WTC11 (cell line): ENCODE results near the gene TMEM145. TPM values are rescaled to one million over a fixed set of nuclear protein-coding genes. Genes with fewer than 3 reads are reported as not detected.
A peak's percentile ranks its signal among the peaks of the same experiment; 100 is the strongest.

Experiments used
- ATF1 ChIP-seq: sonication (generic); formaldehyde crosslinking; IDR thresholded peaks from 2 replicates; pipeline ENCODE4 v1.8.1; 2023; ENCODE audit warnings: mild to moderate bottlenecking, moderate library complexity, missing genetic modification reagents
- CREM ChIP-seq: sonication (generic); formaldehyde crosslinking; IDR thresholded peaks from 2 replicates; pipeline ENCODE4 v1.8.1; 2022; ENCODE audit warnings: mild to moderate bottlenecking, missing genetic modification reagents, moderate library complexity
- ESRRA ChIP-seq: sonication (generic); formaldehyde crosslinking; IDR thresholded peaks from 2 replicates; pipeline ENCODE4 v1.8.1; 2022; ENCODE audit warnings: mild to moderate bottlenecking, missing genetic modification reagents, borderline replicate concordance
- FOXP1 ChIP-seq: sonication (generic); formaldehyde crosslinking; IDR thresholded peaks from 2 replicates; pipeline ENCODE4 v1.8.0; 2022; ENCODE audit warnings: missing genetic modification reagents, mild to moderate bottlenecking, moderate library complexity, borderline replicate concordance
- GTF2I ChIP-seq: fragments of 250-450 bp; sonication (Bioruptor Pico); conservative IDR thresholded peaks from 2 replicates; pipeline ENCODE4 v1.4.0; 2021; ENCODE audit warnings: mild to moderate bottlenecking
- JAZF1 ChIP-seq: fragments of 250-450 bp; sonication (Bioruptor Pico); IDR thresholded peaks from 2 replicates; pipeline ENCODE4 v1.9.0; 2021; ENCODE audit warnings: moderate library complexity, mild to moderate bottlenecking, inconsistent platforms
- NR1H2 ChIP-seq: sonication (generic); formaldehyde crosslinking; IDR thresholded peaks from 2 replicates; pipeline ENCODE4 v1.9.0; 2021; ENCODE audit warnings: mild to moderate bottlenecking, moderate library complexity, missing genetic modification reagents
- NR3C1 ChIP-seq: sonication (generic); formaldehyde crosslinking; conservative IDR thresholded peaks from 2 replicates; pipeline ENCODE4 v1.8.1; 2023; ENCODE audit warnings: low read depth, mild to moderate bottlenecking, missing genetic modification reagents
- SMAD3 ChIP-seq: sonication (generic); formaldehyde crosslinking; IDR thresholded peaks from 2 replicates; pipeline ENCODE4 v1.8.0; 2022; ENCODE audit warnings: missing genetic modification reagents, mild to moderate bottlenecking, borderline replicate concordance
- SMAD4 ChIP-seq: sonication (generic); formaldehyde crosslinking; IDR thresholded peaks from 2 replicates; pipeline ENCODE4 v1.8.0; 2022; ENCODE audit warnings: mild to moderate bottlenecking, missing genetic modification reagents
- SP1 ChIP-seq: sonication (generic); formaldehyde crosslinking; conservative IDR thresholded peaks from 2 replicates; pipeline ENCODE4 v1.8.1; 2022; ENCODE audit warnings: missing genetic modification reagents
- TEAD1 ChIP-seq: sonication (generic); formaldehyde crosslinking; IDR thresholded peaks from 2 replicates; pipeline ENCODE4 v1.8.0; 2022; ENCODE audit warnings: mild to moderate bottlenecking, missing genetic modification reagents
- TEAD4 ChIP-seq: sonication (generic); formaldehyde crosslinking; IDR thresholded peaks from 2 replicates; pipeline ENCODE4 v1.8.0; 2022; ENCODE audit warnings: mild to moderate bottlenecking, missing genetic modification reagents
- ZNF121 ChIP-seq: sonication (generic); formaldehyde crosslinking; IDR thresholded peaks from 2 replicates; pipeline ENCODE4 v1.8.0; 2023; ENCODE audit warnings: missing genetic modification reagents
- total RNA-seq: library from RNA; stranded (reverse); gene quantifications from 3 replicates; pipeline ENCODE4 v1.2.3, GENCODE V29; 2021
- TF ChIP-seq, protein P1 (sequence below): fragments of 250-450 bp; sonication (Bioruptor Pico); conservative IDR thresholded peaks from 2 replicates; pipeline ENCODE4 v1.9.0; 2021; ENCODE audit warnings: mild to moderate bottlenecking
- TF ChIP-seq, protein P2 (sequence below): sonication (generic); formaldehyde crosslinking; IDR thresholded peaks from 2 replicates; pipeline ENCODE4 v1.8.1; 2023; ENCODE audit warnings: mild to moderate bottlenecking, missing genetic modification reagents
- TF ChIP-seq, protein P3 (sequence below): fragments of 250-450 bp; sonication (Bioruptor Pico); IDR thresholded peaks from 2 replicates; pipeline ENCODE4 v1.9.0; 2021; ENCODE audit warnings: moderate library complexity, mild to moderate bottlenecking, inconsistent platforms, borderline replicate concordance
- TF ChIP-seq, protein P4 (sequence below): sonication (generic); formaldehyde crosslinking; IDR thresholded peaks from 2 replicates; pipeline ENCODE4 v1.8.1; 2023; ENCODE audit warnings: mild to moderate bottlenecking, missing genetic modification reagents, borderline replicate concordance
- TF ChIP-seq, protein P5 (sequence below): sonication (generic); formaldehyde crosslinking; IDR thresholded peaks from 2 replicates; pipeline ENCODE4 v1.8.1; 2022; ENCODE audit warnings: low read depth, mild to moderate bottlenecking, moderate library complexity, missing genetic modification reagents, borderline replicate concordance
- TF ChIP-seq, protein P6 (sequence below): fragments of 250-450 bp; sonication (Bioruptor Pico); IDR thresholded peaks from 2 replicates; pipeline ENCODE4 v1.8.0; 2021; ENCODE audit warnings: mild to moderate bottlenecking
- TF ChIP-seq, protein P7 (sequence below): sonication (generic); formaldehyde crosslinking; IDR thresholded peaks from 2 replicates; pipeline ENCODE4 v1.8.0; 2023; ENCODE audit warnings: missing genetic modification reagents, mild to moderate bottlenecking, borderline replicate concordance
- TF ChIP-seq, protein P8 (sequence below): sonication (generic); formaldehyde crosslinking; conservative IDR thresholded peaks from 2 replicates; pipeline ENCODE4 v1.8.1; 2022; ENCODE audit warnings: mild to moderate bottlenecking, missing genetic modification reagents

The TMEM145 gene
- total RNA-seq, 1 experiment from 2014 or later, result 6.9 TPM

DNA sequence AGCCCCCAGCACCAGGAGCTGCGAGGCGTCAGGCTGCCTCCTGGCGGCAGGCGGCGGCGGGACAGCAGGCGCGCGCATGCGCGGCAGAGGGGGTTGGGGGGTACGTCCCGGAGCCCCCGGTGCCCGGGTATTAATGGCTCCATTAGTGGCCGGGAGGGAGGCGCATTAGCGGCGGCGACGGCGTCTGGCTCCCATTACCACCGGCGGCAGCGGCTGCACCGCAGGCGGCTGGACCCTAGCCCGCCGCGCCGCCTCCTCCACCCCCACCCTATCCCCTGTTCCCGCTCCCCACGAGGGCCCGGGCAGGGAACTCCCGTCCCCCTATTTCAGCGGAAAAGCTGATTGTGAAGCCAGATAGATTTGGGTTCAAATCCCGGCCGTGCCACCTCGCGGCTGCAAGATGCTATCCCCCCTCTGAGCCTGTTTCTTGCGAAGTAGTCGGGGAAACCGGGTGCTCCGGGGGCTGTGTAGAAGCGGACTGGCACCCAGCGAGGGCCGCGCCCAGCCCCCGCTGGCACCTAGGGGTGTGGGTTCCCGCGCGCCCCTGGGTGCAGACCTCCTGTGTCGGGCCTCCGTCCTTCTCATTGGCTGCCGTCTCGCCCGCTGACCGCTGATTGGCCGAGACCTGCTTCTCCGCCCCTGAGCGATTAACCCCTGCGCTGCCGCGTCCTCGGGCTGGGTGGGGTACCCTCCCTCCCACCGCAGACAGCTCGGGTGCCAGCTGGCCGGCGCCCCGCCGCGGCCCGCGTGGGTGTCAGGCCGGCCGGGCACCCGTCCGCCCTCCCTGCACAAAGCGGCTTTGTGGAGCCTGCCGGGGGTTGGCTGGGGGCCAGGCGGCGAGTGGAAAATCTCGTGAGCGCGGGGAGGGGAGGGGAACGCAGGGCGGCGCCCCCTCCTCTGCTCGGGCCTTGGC, 33.0 kb upstream of the TMEM145 start (continued):
- TF ChIP-seq, protein P1, sequence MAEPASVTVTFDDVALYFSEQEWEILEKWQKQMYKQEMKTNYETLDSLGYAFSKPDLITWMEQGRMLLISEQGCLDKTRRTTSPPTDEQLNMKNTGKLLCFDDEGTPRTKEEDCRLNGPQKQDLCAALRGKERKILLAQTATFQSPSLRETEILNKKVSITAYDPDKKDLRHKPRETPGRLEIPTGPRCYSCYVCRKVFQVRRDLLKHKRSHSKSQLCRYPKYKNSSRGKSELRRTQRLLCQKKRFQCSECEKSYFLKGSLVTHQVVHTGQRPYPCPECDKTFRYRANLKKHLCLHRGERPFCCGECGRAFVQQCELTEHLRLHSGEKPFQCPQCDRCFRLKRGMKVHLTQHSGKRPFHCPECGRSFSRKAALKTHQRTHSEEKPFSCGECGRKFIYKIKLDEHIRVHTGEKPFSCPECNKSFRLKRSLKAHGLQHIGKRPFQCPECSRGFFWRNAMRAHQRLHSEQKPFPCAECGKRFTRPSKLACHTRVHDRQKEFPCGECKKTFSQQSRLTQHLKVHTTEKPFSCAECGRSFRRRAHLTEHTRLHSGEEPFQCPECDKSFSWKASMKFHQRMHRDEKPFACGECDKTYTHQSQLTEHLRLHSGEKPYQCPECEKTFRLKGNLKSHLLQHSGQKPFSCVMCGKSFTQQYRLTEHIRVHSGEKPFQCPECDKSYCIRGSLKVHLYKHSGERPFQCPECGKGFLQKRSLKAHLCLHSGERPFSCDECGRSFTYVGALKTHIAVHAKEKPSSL (CRISPR knock-in tag), result no peak
- TF ChIP-seq, protein P2, sequence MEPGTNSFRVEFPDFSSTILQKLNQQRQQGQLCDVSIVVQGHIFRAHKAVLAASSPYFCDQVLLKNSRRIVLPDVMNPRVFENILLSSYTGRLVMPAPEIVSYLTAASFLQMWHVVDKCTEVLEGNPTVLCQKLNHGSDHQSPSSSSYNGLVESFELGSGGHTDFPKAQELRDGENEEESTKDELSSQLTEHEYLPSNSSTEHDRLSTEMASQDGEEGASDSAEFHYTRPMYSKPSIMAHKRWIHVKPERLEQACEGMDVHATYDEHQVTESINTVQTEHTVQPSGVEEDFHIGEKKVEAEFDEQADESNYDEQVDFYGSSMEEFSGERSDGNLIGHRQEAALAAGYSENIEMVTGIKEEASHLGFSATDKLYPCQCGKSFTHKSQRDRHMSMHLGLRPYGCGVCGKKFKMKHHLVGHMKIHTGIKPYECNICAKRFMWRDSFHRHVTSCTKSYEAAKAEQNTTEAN (CRISPR knock-in tag), result no peak
- TF ChIP-seq, protein P3, sequence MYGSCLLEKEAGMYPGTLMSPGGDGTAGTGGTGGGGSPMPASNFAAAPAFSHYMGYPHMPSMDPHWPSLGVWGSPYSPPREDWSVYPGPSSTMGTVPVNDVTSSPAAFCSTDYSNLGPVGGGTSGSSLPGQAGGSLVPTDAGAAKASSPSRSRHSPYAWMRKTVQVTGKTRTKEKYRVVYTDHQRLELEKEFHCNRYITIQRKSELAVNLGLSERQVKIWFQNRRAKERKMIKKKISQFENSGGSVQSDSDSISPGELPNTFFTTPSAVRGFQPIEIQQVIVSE, result no peak
- TF ChIP-seq TEAD4 (CRISPR knock-in tag) (no peak), SMAD4 (CRISPR knock-in tag) (no peak), SP1 (peak; percentile 50), SMAD3 (CRISPR knock-in tag) (no peak), ZNF121 (CRISPR knock-in tag) (no peak), TEAD1 (CRISPR knock-in tag) (no peak), FOXP1 (peak; percentile 82), NR3C1 (CRISPR knock-in tag) (0 out of 2 replicates have a peak, but pooled peaks have one; percentile 49), ATF1 (no peak), GTF2I (CRISPR knock-in tag) (no peak), ESRRA (CRISPR knock-in tag) (no peak), JAZF1 (no peak), NR1H2 (CRISPR knock-in tag) (no peak), CREM (CRISPR knock-in tag) (0 out of 2 replicates have a peak, but pooled peaks have one; percentile 30)
- TF ChIP-seq, protein P4, sequence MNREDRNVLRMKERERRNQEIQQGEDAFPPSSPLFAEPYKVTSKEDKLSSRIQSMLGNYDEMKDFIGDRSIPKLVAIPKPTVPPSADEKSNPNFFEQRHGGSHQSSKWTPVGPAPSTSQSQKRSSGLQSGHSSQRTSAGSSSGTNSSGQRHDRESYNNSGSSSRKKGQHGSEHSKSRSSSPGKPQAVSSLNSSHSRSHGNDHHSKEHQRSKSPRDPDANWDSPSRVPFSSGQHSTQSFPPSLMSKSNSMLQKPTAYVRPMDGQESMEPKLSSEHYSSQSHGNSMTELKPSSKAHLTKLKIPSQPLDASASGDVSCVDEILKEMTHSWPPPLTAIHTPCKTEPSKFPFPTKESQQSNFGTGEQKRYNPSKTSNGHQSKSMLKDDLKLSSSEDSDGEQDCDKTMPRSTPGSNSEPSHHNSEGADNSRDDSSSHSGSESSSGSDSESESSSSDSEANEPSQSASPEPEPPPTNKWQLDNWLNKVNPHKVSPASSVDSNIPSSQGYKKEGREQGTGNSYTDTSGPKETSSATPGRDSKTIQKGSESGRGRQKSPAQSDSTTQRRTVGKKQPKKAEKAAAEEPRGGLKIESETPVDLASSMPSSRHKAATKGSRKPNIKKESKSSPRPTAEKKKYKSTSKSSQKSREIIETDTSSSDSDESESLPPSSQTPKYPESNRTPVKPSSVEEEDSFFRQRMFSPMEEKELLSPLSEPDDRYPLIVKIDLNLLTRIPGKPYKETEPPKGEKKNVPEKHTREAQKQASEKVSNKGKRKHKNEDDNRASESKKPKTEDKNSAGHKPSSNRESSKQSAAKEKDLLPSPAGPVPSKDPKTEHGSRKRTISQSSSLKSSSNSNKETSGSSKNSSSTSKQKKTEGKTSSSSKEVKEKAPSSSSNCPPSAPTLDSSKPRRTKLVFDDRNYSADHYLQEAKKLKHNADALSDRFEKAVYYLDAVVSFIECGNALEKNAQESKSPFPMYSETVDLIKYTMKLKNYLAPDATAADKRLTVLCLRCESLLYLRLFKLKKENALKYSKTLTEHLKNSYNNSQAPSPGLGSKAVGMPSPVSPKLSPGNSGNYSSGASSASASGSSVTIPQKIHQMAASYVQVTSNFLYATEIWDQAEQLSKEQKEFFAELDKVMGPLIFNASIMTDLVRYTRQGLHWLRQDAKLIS (CRISPR knock-in tag), result no peak
- TF ChIP-seq, protein P5, sequence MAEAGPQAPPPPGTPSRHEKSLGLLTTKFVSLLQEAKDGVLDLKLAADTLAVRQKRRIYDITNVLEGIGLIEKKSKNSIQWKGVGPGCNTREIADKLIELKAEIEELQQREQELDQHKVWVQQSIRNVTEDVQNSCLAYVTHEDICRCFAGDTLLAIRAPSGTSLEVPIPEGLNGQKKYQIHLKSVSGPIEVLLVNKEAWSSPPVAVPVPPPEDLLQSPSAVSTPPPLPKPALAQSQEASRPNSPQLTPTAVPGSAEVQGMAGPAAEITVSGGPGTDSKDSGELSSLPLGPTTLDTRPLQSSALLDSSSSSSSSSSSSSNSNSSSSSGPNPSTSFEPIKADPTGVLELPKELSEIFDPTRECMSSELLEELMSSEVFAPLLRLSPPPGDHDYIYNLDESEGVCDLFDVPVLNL (CRISPR knock-in tag), result no peak
- TF ChIP-seq, protein P6, sequence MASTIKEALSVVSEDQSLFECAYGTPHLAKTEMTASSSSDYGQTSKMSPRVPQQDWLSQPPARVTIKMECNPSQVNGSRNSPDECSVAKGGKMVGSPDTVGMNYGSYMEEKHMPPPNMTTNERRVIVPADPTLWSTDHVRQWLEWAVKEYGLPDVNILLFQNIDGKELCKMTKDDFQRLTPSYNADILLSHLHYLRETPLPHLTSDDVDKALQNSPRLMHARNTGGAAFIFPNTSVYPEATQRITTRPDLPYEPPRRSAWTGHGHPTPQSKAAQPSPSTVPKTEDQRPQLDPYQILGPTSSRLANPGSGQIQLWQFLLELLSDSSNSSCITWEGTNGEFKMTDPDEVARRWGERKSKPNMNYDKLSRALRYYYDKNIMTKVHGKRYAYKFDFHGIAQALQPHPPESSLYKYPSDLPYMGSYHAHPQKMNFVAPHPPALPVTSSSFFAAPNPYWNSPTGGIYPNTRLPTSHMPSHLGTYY, result no peak
- TF ChIP-seq, protein P7, sequence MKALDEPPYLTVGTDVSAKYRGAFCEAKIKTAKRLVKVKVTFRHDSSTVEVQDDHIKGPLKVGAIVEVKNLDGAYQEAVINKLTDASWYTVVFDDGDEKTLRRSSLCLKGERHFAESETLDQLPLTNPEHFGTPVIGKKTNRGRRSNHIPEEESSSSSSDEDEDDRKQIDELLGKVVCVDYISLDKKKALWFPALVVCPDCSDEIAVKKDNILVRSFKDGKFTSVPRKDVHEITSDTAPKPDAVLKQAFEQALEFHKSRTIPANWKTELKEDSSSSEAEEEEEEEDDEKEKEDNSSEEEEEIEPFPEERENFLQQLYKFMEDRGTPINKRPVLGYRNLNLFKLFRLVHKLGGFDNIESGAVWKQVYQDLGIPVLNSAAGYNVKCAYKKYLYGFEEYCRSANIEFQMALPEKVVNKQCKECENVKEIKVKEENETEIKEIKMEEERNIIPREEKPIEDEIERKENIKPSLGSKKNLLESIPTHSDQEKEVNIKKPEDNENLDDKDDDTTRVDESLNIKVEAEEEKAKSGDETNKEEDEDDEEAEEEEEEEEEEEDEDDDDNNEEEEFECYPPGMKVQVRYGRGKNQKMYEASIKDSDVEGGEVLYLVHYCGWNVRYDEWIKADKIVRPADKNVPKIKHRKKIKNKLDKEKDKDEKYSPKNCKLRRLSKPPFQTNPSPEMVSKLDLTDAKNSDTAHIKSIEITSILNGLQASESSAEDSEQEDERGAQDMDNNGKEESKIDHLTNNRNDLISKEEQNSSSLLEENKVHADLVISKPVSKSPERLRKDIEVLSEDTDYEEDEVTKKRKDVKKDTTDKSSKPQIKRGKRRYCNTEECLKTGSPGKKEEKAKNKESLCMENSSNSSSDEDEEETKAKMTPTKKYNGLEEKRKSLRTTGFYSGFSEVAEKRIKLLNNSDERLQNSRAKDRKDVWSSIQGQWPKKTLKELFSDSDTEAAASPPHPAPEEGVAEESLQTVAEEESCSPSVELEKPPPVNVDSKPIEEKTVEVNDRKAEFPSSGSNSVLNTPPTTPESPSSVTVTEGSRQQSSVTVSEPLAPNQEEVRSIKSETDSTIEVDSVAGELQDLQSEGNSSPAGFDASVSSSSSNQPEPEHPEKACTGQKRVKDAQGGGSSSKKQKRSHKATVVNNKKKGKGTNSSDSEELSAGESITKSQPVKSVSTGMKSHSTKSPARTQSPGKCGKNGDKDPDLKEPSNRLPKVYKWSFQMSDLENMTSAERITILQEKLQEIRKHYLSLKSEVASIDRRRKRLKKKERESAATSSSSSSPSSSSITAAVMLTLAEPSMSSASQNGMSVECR, result peak; percentile 80; the same call in 1 of the 2 replicates
- TF ChIP-seq, protein P8, sequence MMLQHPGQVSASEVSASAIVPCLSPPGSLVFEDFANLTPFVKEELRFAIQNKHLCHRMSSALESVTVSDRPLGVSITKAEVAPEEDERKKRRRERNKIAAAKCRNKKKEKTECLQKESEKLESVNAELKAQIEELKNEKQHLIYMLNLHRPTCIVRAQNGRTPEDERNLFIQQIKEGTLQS (CRISPR knock-in tag), result no peak
